ENCODE data around the gene ZNF497.

The ZNF497 gene

DNA sequence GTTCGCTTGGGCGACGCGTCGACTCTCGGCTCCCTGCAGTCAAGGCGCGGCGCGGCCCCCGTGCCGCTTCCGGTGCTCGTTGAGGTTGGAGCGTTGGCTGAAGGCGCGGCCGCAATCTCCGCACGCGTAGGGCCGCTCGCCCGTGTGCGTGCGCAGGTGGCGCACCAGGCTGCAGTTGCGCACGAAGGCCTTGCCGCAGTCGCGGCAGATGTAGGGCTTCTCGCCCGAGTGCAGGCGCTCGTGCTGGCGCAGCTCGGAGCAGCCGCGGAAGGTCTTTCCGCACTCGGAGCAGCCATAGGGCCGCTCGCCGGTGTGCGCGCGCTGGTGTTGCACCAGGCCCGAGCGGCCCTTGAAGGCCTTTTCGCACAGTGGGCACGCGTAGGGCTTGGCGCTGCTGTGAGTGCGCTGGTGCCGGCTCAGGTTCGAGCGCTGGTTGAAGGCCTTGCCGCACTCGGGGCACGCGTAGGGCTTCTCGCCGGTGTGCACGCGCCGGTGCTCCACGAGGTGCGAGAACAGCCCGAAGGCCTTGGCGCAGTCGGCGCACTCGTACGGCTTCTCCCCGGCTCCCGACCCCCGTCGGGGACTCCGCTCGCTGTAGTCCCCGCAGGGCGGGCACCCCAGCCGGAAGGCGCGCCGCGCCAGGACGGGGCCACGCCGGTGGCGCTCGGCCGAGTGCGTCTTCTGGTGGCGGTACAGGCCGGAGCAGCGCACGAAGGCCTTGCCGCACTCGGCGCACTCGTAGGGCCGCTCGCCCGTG lies 5.3 kb upstream of the ZNF497 start:
- no peak for DNase-seq (ENCODE audit: low read depth)

GRCh38 chr19:58366585-58367430 lies 4.3 kb upstream of the ZNF497 start:
- DNase-seq (ENCODE audit: low read depth): no peak

- no peak for DNase-seq (ENCODE audit: low read depth)
Measured at GRCh38 chr19:58364146-58364545, 1.6 kb upstream of the ZNF497 start.

DNA sequence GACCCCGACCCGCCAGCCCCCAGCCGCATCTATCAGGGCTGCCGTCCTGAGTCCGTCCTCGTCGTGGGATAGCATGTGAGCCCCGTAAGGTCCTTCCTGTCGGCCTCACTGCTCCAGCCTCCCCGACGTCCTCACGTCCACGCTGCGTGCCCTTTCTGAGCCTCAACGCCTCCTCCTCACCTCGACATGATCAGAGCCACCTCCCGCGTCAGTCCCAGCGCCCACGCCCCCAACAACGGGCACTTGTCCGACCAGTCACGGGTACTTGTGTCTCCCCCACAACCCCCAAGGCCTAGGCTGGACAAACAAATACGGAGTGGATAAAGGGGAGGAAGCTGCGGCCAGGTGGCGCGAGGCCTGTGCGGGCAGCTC lies 665 bp downstream of the ZNF497 start:
- DNase-seq (ENCODE audit: low read depth): peak; percentile 54

- DNase-seq (ENCODE audit: low read depth): no peak
Measured at GRCh38 chr19:58357481-58358145, 4.9 kb downstream of the ZNF497 start.

DNA sequence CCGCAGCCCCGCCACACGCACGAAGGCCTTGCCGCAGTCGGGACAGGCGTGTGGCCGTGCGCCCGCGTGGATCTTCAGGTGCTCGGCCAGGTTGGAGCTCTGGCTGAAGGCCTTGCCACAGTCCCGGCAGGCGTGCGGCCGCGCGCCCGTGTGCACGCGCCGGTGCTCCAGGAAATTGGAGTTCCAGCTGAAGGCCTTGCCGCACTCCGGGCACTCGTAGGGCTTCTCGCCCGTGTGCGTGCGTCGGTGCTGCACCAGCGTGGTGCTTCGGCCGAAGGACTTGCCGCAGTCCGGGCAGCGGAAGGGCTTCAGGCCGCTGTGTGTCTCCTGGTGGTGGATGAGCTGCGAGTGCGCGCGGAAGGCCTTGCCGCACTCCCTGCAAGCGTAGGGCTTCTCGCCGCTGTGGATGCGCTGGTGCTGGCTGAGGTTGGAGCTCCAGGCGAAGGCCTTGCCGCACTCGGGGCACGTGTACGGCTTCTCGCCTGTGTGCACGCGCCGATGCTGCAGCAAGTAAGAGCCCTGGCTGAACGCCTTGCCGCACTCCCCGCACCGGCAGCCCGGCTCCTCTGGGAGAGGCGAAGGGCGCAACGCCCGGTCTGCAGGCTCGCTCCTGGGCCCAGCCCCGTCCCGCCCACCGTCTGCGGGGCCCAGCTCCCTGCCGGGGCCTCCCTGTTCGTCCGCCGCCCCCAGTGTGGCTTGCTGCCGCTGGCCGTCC lies 5.6 kb downstream of the ZNF497 start:
- DNase-seq (ENCODE audit: low read depth): peak; percentile 34

DNA sequence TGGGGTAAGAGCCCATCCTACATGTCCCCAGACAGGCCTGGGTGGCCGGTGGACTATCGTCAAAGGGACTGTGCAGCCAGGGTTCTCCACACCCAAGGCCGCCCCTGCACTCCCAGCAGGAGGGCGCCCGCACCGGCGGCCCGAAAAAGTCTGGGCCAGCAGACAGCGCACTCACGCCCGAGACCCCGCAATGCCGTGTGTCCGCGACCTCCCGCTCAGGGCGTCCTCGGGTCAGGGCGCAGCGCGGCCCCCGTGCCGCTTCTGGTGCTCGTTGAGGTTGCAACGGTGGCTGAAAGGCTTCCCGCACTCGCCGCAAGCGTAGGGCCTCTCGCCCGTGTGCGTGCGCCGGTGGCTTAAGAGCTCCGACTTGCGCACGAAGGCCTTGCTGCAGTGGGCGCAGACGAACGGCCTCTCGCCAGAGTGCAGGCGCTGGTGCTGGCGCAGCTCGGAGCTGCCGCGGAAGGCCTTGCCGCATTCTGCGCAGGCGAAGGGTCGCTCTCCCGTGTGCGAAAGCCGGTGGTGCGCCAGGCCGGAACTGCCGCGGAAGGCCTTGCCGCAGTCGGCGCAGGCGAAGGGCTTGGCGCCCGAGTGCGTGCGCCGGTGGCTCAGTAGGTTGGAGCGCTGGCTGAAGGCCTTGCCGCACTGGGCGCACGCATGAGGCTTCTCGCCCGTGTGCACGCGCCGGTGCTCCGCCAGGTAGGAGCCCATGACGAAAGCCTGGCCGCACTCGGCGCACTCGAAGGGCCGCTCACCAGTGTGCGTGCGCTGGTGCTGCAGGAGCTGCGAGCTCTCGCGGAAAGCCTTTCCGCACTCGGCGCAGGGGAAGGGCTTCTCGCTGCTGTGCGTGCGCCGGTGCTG lies 6.4 kb downstream of the ZNF497 start:
- DNase-seq (ENCODE audit: low read depth): peak; percentile 43

- no peak for DNase-seq (ENCODE audit: low read depth)
Measured at GRCh38 chr19:58355215-58355796, 7.2 kb downstream of the ZNF497 start.

DNA sequence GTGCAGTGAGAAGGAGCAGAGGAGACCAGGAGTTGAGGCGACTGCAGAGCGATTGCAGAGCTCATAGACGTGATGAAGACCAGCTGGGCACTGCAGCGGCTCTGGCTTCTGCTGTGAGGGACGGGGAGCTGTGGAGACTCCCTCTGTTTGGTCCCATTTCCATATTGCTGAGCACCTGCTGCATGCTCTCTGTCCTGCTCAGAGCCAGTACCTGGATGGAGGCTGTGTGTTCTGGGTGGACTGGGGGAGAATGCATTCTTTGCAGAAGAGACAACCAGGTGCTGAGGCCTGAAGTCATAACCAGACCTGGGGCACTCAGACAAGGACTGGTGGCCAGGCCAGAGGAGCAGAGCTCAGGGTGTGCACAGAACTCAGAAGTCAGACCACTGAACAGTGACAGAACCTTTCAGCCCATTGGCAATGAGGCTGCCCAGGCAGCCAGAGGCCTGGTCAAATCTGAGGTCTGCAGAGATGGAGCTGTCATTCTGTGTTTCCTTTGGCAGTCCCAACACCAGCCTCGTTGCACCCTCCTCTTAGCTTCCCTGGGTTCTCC lies 8.0 kb downstream of the ZNF497 start:
- no peak for DNase-seq (ENCODE audit: low read depth)

DNA sequence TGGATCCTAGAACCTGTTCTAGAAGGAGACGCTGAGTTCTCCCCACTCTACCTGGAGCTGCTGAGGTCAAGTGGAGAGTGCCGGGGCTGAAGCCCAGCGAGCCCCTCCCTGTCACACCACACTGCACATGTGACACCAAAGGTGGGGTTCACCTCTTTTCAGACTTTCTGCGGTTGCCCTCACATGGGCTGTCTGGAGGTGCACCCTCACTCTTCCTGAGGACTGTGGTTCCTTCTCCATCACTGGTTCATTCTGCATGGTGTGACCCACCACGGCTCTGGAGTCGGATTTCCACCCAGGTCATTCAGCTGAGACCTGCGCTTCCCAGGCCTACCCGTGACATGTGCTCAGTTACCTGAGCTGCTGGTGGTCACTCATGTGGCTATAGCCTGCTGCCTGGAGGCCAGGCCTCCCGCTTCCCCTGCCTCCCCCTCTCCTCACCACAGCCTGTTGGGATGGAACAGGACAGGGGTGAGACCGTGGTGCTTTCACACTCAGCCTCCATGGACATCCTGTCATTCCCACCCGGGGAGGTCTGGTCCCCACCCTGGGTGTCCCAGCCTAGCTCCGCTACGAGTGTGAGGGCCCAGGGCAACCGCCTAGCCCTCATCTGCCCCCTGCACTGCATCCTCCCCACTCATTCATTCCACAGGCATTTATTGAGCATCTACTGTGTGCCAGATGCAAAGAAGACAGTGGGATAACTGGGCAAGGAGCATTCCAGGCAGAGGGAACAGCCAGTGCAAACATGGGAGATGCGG lies 8.7 kb downstream of the ZNF497 start:
- DNase-seq (ENCODE audit: low read depth): no peak

DNA sequence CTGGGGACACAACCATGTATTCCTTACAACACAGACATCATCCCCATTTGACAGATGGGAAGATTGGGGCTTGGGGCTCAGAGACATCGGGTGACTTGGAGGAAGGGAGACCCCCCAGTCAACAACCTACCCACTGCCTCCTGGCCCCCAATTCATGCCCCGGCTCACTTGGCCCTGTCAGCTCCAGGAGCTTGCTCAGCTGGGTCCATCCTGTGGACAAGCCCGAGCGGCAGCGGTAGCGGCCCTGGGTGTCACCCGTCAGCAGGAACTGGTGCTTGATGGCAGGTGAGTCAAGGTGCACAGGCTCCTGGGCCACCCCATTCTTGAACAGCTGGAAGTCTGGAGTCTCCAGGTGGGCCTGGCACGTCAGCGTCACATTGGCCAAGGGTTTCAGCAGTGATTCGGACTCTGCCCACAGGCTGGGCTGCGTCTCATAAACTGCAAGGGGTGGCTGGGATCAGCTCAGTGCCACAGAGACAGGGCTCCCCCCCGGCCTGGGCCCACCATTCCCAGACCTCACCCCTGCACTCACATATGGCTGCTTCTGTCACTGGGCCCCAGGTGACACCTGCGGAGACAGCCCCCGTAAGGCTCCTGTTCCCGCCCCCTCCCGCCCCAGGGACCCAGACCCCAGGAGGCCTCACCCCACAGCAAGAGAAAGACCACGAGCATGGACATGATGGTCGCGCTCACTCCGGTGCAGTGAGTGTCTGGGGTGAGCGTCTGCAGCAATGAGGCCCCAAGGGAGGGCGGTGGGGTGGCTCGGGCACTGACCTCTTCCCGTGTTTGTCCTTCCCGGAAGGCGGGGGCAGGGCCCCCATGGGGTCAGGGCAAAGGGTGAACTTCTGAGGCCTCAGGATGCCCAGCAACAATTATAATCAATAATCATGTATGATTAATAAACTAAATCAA lies 9.5 kb downstream of the ZNF497 start, which contains the start of gene A1BG:
Gene A1BG (minus strand): TSS at position 733 of the 912 bp plus-strand sequence. CDS start 55 bp downstream, at position 678.
- DNase-seq (ENCODE audit: low read depth): no peak

- DNase-seq (ENCODE audit: low read depth): no peak
Measured at GRCh38 chr19:58351990-58352755, 10.4 kb downstream of the ZNF497 start.

- DNase-seq (ENCODE audit: low read depth): no peak
Measured at GRCh38 chr19:58351558-58351878, 11.0 kb downstream of the ZNF497 start.

DNA sequence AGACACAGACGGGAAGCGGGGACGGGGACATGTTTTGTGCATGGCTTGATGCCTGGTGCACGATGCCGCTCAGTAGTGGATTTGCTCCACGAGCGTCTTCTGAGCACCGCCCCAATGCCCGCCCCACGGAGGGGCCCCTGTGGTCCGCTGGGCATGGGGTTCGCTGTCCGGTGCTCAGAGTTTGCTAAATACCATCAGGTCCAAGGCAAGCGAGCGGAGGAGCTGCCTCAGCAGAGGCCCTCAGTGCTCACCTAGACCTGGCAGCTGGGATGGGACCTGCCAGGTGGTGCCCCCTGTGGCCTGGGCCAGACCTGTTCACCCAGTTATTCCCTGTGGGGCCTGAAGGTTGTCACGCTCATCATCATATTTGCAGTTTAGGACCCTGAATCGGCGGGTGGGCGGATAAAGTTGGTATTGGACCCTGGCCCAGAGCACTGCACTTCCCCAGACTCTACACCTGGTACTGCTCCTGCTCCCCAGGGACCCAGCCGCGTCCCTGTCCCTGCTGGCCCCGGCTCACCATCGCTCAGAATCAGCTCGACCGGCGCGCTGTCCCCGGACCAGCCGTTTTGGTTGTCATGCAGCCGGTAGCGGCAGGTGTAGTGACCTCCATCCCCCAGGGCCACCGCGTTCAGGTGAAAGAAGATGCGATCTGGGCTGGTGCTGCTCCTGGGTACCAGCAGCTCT lies 11.5 kb downstream of the ZNF497 start:
- DNase-seq (ENCODE audit: low read depth): no peak

DNA sequence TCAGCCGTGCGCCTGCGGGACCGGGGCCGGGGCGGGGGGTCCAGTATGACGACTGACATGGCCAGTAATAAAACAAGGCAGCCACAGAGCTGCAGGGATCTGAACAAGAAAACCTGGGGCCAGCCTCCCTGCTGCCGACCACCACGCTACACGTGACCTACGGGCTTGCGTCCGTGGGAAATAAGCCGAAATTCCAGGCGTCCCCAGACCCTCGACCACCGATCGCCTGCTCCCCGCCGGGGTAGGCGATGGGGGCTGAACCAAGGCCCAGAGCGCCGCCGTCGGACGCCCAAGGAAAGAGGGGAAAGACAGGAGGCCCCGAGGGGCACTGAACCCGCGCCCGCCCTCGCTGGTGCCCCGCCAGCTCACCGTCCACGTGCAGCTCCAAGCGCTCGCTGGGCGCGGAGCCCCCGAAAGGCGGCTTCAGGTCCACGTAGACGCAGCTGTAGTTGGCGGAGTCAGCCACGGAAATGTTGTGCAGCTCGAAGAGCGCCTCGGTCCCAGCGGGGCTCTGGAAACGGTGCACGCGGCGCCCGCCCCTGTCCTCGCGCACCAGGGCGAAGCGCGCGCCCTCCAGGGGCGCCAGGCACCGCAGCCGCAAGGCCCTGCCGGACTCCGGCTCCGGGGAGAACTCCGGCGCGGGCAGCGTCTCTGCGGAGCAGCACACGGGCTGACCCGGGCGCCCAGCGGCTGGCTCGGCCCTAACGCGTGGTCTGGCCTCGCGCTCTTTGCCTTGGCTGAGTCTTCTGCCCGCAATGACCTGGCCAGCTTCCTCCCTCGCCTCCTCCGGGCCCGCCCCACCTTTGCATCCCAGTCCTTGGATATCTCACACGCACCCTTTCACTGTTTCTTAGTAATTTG lies 12.3 kb downstream of the ZNF497 start:
- DNase-seq (ENCODE audit: low read depth): no peak

DNA sequence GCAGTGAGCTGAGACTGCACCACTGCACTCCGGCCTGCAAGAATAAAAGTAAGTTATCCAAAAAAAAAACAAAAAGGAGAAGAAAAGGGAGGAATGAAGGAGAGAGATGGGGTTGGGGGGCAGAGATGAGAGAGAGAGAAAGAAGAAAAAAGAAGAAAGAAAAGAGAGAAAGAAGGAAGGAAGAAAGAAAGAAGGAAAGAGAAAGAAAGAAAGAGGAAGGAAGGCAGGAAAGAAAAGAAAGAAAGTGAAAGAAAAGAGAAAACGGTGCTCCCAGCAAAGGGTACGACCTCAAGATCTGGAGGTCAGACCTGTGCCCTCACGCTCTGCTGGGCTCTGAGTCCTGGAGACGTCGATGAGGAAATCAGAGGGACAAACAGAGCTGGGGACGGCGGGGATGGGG lies 13.0 kb downstream of the ZNF497 start:
- DNase-seq (ENCODE audit: low read depth): no peak

All from fibroblast of gingiva (primary cell).